Fibroblast of skin of scalp (primary cell): Measurements from ENCODE around the gene SINHCAF.

Experiments
- DNase-seq: peaks from one replicate; pipeline ENCODE4 v3.0.0-alpha.2; 2013

Gene SINHCAF

GRCh38 chr12:31231611-31232360, 94.2 kb downstream of the SINHCAF start:
- no peak for DNase-seq
